Right renal pelvis (tissue), 4 donors: ENCODE results near the gene MTERF2. TPM values are rescaled to one million over a fixed set of nuclear protein-coding genes. Genes with fewer than 3 reads are reported as not detected.

ENCODE experiments used
- DNase-seq, 4 donors: peaks; one replicate each; pipeline ENCODE4 v3.0.0-alpha.2; 2013; ENCODE audit warnings: low read depth in 4 of 4, low spot score in 3 of 4, missing footprints in 1 of 4
- polyA plus RNA-seq, 4 donors: library from polyadenylated mRNA; unstranded; fragments of 120-200 nt; gene quantifications; one replicate each; pipeline ENCODE4 v1.2.1, GENCODE V29; 2013; ENCODE audit not compliant: insufficient read length in 4 of 4

Gene MTERF2
- polyA plus RNA-seq, 4 donors = 33.6 to 38.8 (median 34.6) TPM

DNA sequence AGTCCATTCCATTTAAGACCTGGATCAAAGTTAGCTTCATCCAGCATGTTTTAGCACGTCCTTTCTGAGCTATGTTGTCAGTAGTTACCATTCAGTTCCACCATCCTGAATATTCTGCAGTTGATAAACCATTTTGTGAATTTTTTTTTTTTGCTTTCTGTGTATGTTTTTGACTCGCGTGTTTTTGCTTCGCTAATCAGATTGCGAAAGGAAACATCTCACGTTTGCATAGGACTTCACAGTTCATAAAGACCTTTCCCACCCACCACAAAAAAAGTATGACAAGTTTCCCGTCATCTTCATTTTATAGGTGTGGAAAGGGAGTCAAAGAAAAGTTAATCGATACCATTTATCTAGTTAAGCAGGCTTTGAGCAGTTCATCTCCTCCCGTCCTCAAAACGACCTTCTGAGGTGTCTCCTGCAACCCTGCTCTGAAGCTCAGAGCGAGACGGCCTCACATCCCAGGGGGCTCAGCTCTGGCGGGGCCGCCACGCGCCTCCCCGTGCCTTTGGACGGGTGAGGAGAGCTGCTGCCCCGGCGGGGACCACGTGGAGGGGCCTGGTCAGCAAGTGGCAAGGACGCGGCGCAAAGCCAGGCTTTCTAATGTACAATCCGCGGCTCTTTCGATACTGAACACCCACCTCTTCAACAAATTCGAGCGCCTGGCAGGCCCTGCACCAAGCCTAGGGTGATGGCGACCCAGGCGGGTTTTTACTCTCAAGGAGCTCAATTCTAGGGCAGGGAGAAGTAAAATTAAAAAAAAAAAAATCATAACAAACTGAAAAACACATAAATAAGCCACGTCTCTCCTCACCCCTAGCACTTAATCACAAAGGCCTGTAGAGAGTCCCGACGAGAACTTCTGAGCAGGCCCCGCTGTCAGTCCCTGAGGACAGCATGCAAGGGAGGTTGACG, 32.2 kb downstream of the MTERF2 start:
- DNase-seq = no peak

DNA sequence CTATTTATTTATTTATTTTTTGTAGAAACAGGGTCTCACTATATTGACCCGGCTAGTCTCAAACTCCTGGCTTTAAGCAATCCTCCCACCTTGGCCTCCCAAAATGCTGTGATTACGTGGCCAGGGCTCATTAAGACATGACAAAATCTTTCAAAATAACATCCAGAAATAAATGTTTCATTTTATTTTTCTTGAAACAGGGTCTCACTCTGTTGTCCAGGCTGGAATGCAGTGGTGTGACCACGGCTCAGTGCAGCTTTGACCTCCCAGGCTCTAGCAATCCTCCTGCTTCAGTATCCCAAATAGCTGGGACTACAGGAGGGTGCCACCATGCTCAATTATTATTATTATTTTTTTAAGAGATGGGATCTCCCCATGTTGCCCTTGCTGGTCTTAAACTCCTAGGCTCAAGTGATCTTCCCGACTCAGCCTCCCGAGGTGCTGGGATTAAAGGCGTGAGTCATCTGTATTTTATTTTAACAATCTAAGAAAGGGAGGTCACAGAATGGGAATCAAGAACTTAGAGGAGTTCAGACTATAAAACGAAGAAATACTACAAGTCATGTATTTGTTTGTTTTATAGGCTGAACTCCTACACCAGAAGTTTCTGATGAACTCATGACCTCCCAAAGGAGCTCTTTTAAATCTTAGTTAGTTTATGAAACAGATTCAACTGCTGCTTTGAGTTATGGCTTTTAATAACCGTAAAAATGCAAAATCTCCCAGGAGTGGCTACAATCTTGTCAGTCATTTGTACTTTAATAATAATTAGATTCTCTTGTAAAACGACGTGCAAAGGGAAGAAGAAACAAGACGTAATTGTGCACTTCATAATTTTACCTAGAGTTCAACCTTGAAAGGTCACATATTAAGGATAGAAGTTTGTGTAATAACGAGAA, 33.3 kb downstream of the MTERF2 start:
- no peak for DNase-seq

DNA sequence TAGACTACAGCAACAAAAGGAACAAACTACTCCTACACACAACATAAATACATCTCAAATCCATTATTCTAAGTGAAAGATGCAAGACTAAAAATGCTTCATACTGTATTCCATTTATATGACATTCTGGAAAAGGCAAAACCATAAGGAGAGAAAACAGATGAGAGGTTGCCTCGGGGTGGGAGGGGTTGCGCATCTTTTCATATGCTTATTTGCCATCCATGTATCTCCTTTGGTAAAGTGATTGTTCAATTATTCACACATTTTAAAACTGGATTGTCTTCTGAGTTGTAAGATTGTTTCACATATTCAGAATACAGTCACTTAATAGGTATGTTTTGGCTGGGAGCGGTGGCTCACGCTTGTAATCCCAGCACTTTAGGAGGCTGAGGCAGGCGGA, 36.4 kb downstream of the MTERF2 start:
- no peak for DNase-seq

DNA sequence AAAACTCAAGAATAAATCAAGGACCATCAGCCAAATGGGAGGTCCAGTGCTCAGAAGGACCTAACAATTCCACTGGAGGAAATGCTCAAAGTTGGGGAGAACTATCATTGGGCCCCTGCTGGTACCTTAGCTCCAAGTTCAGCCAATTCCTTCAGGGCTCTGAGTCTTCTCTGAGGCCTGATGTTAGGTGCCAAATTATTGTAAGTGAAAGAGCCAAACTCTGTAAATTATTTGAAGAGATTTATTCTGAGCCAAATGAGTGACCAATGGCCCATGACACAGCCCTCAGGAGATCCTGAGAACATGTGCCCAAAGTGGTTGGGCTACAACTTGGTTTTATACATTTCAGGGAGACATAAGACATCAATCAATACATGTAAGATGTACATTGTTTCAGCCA, 39.5 kb downstream of the MTERF2 start:
- DNase-seq = no peak

DNA sequence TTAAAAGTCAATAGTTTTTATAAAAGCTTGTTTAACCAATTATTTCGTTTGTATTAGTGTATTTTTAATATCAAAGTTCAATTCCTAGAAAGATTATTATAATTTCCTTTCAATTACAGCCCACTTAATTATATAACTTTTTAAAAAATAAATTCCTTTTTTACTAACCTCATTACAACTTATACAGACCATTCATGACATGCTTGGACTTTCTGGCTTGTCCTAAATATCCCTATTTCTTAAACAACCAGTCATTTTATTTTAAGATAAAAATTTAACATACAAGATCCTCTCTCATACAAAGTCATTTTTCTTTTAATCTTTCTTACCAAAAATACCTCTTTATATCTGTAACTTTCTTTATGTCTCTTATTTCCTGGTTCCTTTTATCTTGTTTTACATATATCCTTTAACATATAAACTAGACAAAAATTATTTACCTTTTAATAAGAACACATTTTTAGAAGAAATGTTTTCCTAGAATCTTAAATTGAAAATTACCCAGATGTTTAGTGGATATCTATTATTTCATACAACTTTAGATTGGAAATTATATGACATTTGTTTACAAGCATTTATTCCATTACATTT, 41.6 kb downstream of the MTERF2 start:
- no peak for DNase-seq

DNA sequence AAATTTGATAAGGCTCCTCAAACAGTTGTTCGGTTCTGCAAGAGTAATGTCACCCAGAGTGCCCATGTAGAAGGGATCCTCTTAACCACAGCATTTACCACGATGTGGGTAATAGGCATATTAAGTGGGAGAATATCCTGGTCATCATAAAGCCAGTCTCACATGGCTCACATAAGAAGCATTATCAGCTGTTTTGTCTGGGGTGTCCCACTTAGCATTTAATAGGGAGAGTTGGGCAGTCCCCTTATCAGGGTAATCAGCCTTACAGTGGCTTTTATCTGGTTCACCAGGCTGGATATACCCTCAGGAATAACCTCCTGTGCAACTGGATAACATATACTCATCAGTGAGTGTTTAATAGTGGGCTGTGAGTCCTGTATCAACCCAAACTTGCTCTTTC, 44.2 kb downstream of the MTERF2 start:
- DNase-seq = no peak

DNA sequence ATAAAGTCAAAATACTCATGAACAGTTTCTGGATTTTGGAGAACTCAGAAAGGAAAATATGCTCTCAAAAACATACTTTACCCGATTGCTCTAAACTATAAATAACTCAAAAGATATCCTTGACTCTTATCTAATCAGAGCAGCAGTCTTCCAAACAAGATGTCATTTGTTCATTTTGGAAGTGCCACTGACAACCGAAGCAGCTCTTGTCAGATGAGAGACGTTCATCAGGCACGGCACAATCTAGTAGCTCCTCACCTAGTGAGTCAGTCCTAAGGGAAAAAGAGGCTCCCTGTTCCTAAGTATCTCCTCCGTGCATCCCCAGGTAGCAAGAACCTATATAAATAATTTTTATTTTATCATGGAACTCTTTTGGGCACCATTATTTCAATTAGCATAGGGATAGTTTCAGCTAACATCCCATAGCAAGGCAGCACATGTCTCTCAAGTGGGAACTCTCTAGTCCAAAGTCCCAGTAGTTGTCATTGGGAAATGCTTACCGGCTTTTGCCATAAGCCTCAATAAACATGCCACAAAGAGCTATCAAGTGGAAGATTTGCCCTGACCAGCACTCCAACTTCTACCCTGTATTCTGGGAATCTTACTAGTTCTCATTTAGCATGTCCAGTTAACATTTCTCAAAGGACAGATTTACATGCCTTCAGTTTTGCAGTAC, 45.3 kb downstream of the MTERF2 start:
- no peak for DNase-seq

DNA sequence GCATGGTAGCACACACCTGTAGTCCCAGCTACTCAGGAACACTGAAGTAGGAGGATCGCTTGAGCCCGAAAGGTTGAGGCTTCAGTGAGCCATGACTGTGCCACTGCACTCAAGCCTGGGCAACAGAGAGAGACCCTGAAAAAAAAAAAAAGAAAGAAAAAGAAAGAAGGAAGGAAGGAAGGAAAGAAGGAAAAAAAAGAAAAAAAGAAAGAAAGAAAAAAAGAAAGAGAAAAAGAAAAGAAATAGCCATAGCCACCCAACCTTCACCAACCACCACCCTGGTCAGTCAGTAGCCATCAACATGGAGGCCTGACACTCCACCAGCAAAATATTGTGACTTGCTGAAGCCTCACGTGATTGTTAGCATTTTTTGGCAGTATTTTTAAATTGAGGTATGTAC, 52.7 kb downstream of the MTERF2 start:
- DNase-seq = no peak

Other genes with a start within 250 kb of the MTERF2 start
- gene RIC8B, start 212.5 kb downstream of the MTERF2 start, polyA plus RNA-seq = 10 to 100 TPM; 23.7 to 31.1 (median 26.1) TPM
- gene TMEM263, start 31.2 kb downstream of the MTERF2 start, polyA plus RNA-seq = 10 to 100 TPM; 80.7 to 96.6 (median 92.5) TPM
- gene CRY1, start 106.4 kb upstream of the MTERF2 start, polyA plus RNA-seq = 10 to 100 TPM; 28.6 to 30.4 (median 30.0) TPM